Adrenal gland (tissue), 12 donors: ENCODE results near the gene ZNF578. TPM values are rescaled to one million over a fixed set of nuclear protein-coding genes. Genes with fewer than 3 reads are reported as not detected.
"Not testable (repeated sequence)": the region's sequence is repeated elsewhere in the genome, so short reads cannot be mapped to it uniquely, and the experiment has no call there.

Experiments
- DNase-seq, 7 donors: peaks; one replicate each; pipeline ENCODE4 v3.0.0-alpha.2; 2019 to 2020
- H3K27ac ChIP-seq, 5 donors: fragments of 200-600 bp; sonication (generic) in 4 of 5; 1 replicate in 3 of 5; 2 replicates in 2 of 5; pipeline versions ENCODE4 v1.5.1 to v1.8.0; 2016 to 2020; ENCODE audit warnings: mild to moderate bottlenecking in 1 of 5
- H3K27me3 ChIP-seq: fragments of 200-600 bp; 2 replicates; pipeline ENCODE4 v1.8.0; 2021
- H3K36me3 ChIP-seq, 2 donors: fragments of 200-600 bp; replicated peaks in 1 of 2; 1 replicate in 1 of 2; 2 replicates in 1 of 2; pipeline versions ENCODE4 v1.5.1 to v1.8.0; 2018 to 2022
- H3K4me1 ChIP-seq, 2 donors: fragments of 200-600 bp; replicated peaks in 1 of 2; 1 replicate in 1 of 2; 2 replicates in 1 of 2; pipeline versions ENCODE4 v1.5.1 to v1.8.0; 2018 to 2021
- H3K4me3 ChIP-seq, 4 donors: fragments of 200-600 bp; sonication (generic) in 3 of 4; one replicate each; pipeline ENCODE4 v1.5.1; 2016 to 2018
- H3K9me3 ChIP-seq, 3 donors: fragments of 200-600 bp; sonication (generic) in 1 of 3; replicated peaks in 1 of 3; 1 replicate in 2 of 3; 2 replicates in 1 of 3; pipeline versions ENCODE4 v1.5.1 to v1.8.0; 2016 to 2021
- CTCF ChIP-seq, 6 experiments: fragments of 450-650 bp in 4 of 6; fragments of 200-600 bp in 2 of 6; sonication (generic) in 1 of 6; IDR thresholded peaks; 1 replicate in 5 of 6; 2 replicates in 1 of 6; pipeline versions ENCODE4 v1.5.1 to v1.8.0; 2016 to 2021; ENCODE audit warnings: antibody characterized with exemption in 6 of 6, mild to moderate bottlenecking in 2 of 6, moderate library complexity in 1 of 6
- POLR2A ChIP-seq, 2 donors: fragments of 450-650 bp; IDR thresholded peaks; one replicate each; pipeline ENCODE4 v1.6.1; 2017; ENCODE audit warnings: antibody characterized with exemption in 2 of 2, mild to moderate bottlenecking in 2 of 2, moderate library complexity in 1 of 2
- WGBS, 4 donors: extraction: QIAGEN DNeasy Blood & Tissue Kit in 2 of 4; methylation state at CpG; one replicate each; pipeline versions ENCODE4 v1.1.5 to v1.1.7; 2013 to 2017; 5-methylcytosine and 5-hydroxymethylcytosine counted together
- intact Hi-C, 2 donors: fragments of 100-400 bp; cut with DNase I; formaldehyde crosslinking; loops; one replicate each; pipeline versions ENCODE4 v1.14.1 to v1.15.0; 2022 to 2023
- polyA plus RNA-seq, 3 donors: library from polyadenylated mRNA; stranded (reverse); fragments of 200-250 nt in 2 of 3; fragments of 350-450 nt in 1 of 3; fragmentation: Illumina TruSeq in 1 of 3; extraction: RNeasy Lipid Tissue Mini Kit (QIAGEN cat#74804) in 1 of 3; gene quantifications; one replicate each; pipeline ENCODE4 v1.2.3, GENCODE V29; 2013 to 2014
- total RNA-seq, 9 donors: library from RNA; depleted of rRNA in 4 of 9; stranded (reverse); fragments of >200 nt in 4 of 9; fragments of 120-200 nt in 1 of 9; fragmentation: NEBNext Ultra II Directional in 1 of 9; extraction: Animal tissue kit (Norgen Biotek cat#: 25700) in 1 of 9; gene quantifications; one replicate each; pipeline versions ENCODE4 v1.1.0 to v1.2.4, GENCODE V29; 2013 to 2023
- donor health status: healthy with polysubstance abuse.
- donor health status: Bipolar disorder and iron deficiency.
- donor health status: DM: yes; HTN: yes; CAD: no.
- donor health status: DM: no; HTN: no; CAD: no.
- donor health status: DM: no; HTN: no; CAD: no.
- donor health status: DM: yes; HTN: yes; CAD: no.

Gene ZNF578
- total and polyA plus RNA-seq, 12 donors, result 0.09 to 5.3 (median 1.1) TPM

GRCh38 chr19:52507266-52507665, 53.9 kb downstream of the ZNF578 start:
- Histone ChIP-seq H3K36me3 (no peaks in the 10 kb centered on the region), H3K4me3 (no peak overlapping the region), H3K4me1 (no peaks in the 10 kb centered on the region), H3K9me3 (peaks cover 0 to 7% (median 0%) of the 10 kb centered on the region in 3 donors), H3K27ac (no peak overlapping the region), H3K27me3 (no peaks in the 10 kb centered on the region)
- DNase-seq, result no peak
- WGBS, 4 donors, result 85 to 96% (median 94%) methylated on average over 5 of the region's 5 CpGs
- TF ChIP-seq POLR2A (IDR thresholded peaks at IDR 0.05) (no peak), CTCF (IDR thresholded peaks at IDR 0.05) (no peak)
- intact Hi-C loops, result no loop called here

GRCh38 chr19:52516191-52516590, 62.8 kb downstream of the ZNF578 start:
- intact Hi-C loops, result no loop called here
- Histone ChIP-seq H3K4me1 (no peaks in the 10 kb centered on the region), H3K36me3 (no peaks in the 10 kb centered on the region), H3K27me3 (no peaks in the 10 kb centered on the region), H3K4me3 (no peak overlapping the region), H3K9me3 (peaks cover 0 to 7% (median 0%) of the 10 kb centered on the region in 3 donors), H3K27ac (no peak overlapping the region)
- no peak for DNase-seq
- WGBS, 4 donors, result 83 to 92% (median 88%) methylated on average over 5 of the region's 5 CpGs
- TF ChIP-seq CTCF (IDR thresholded peaks at IDR 0.05), result no peak
- TF ChIP-seq POLR2A (IDR thresholded peaks at IDR 0.05), result no peak

GRCh38 chr19:52518646-52519045, 65.3 kb downstream of the ZNF578 start:
- WGBS, 4 donors, result 14 to 31% (median 19%) methylated on average over 2 of the region's 2 CpGs
- no peak overlapping the region for H3K4me3 ChIP-seq
- H3K27me3 ChIP-seq, result no peaks in the 10 kb centered on the region
- no peak for DNase-seq
- intact Hi-C loops, result no loop called here
- no peaks in the 10 kb centered on the region for H3K4me1 ChIP-seq
- H3K36me3 ChIP-seq, result no peaks in the 10 kb centered on the region
- H3K27ac ChIP-seq, result no peak overlapping the region
- TF ChIP-seq CTCF (IDR thresholded peaks at IDR 0.05), result no peak
- TF ChIP-seq POLR2A (IDR thresholded peaks at IDR 0.05), result no peak
- H3K9me3 ChIP-seq, result no peaks in the 10 kb centered on the region

GRCh38 chr19:52519175-52519574, 65.8 kb downstream of the ZNF578 start:
- H3K9me3 ChIP-seq, H3K27me3 ChIP-seq, intact Hi-C loops, H3K4me3 ChIP-seq, H3K27ac ChIP-seq, H3K36me3 ChIP-seq, H3K4me1 ChIP-seq, DNase-seq: not testable (repeated sequence)
- 54 to 71% (median 61%) methylated on average over 4 to 7 of the region's 7 CpGs for WGBS, 4 donors

GRCh38 chr19:52520013-52520412, 66.7 kb downstream of the ZNF578 start:
- no peak for DNase-seq
- Histone ChIP-seq H3K9me3 (no peaks in the 10 kb centered on the region), H3K4me1 (no peaks in the 10 kb centered on the region), H3K27me3 (no peaks in the 10 kb centered on the region), H3K4me3 (no peak overlapping the region), H3K27ac (no peak overlapping the region), H3K36me3 (no peaks in the 10 kb centered on the region)
- intact Hi-C loops, result no loop called here
- 12 to 57% (median 38%) methylated on average over 3 to 4 of the region's 4 CpGs for WGBS, 4 donors
- TF ChIP-seq CTCF (IDR thresholded peaks at IDR 0.05), result no peak
- no peak for TF ChIP-seq POLR2A (IDR thresholded peaks at IDR 0.05)
